Stomach (tissue), 4 donors: ENCODE measurements around the gene IL4I1.

Experiments
- POLR2A ChIP-seq, 4 donors: fragments of 450-650 bp; IDR thresholded peaks; one replicate each; pipeline ENCODE4 v1.6.1; 2016; ENCODE audit warnings: antibody characterized with exemption in 4 of 4, control low read depth in 2 of 4, mild to moderate bottlenecking in 1 of 4, moderate library complexity in 1 of 4
- TF ChIP-seq, protein P1 (sequence below), 7 experiments: fragments of 450-650 bp in 4 of 7; fragments of 200-600 bp in 3 of 7; sonication (generic) in 3 of 7; IDR thresholded peaks; one replicate each; pipeline ENCODE4 v1.5.1; 2016 to 2019; ENCODE audit warnings: antibody characterized with exemption in 7 of 7, control low read depth in 2 of 7, mild to moderate bottlenecking in 1 of 7

- TF ChIP-seq, protein P1, sequence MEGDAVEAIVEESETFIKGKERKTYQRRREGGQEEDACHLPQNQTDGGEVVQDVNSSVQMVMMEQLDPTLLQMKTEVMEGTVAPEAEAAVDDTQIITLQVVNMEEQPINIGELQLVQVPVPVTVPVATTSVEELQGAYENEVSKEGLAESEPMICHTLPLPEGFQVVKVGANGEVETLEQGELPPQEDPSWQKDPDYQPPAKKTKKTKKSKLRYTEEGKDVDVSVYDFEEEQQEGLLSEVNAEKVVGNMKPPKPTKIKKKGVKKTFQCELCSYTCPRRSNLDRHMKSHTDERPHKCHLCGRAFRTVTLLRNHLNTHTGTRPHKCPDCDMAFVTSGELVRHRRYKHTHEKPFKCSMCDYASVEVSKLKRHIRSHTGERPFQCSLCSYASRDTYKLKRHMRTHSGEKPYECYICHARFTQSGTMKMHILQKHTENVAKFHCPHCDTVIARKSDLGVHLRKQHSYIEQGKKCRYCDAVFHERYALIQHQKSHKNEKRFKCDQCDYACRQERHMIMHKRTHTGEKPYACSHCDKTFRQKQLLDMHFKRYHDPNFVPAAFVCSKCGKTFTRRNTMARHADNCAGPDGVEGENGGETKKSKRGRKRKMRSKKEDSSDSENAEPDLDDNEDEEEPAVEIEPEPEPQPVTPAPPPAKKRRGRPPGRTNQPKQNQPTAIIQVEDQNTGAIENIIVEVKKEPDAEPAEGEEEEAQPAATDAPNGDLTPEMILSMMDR (IDR thresholded peaks at IDR 0.05), result no peak
- no peak for TF ChIP-seq POLR2A (IDR thresholded peaks at IDR 0.05)
Measured at GRCh38 chr19:49923055-49924003, 26.6 kb upstream of the IL4I1 start.
